ENCODE data around the gene SMARCB1.

DNA sequence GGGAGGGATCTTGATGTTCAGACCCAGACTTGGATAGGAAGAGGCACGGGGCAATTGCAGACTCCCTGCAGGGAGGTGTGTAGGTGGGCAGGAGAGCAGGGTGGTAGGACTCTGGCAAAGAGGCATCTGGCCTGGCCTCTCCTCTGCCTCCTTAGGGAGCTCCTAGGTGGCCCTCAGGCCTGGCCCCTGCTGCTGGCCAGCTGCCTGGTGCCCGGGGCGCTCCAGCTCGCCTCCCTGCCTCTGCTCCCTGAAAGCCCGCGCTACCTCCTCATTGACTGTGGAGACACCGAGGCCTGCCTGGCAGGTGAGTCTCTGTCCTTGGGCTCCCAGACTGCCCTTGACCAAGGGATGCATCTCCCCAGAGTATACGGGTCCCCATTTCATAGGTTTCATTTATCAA is 90.8 kb downstream of the SMARCB1 start:
- TF ChIP-seq, protein P1, sequence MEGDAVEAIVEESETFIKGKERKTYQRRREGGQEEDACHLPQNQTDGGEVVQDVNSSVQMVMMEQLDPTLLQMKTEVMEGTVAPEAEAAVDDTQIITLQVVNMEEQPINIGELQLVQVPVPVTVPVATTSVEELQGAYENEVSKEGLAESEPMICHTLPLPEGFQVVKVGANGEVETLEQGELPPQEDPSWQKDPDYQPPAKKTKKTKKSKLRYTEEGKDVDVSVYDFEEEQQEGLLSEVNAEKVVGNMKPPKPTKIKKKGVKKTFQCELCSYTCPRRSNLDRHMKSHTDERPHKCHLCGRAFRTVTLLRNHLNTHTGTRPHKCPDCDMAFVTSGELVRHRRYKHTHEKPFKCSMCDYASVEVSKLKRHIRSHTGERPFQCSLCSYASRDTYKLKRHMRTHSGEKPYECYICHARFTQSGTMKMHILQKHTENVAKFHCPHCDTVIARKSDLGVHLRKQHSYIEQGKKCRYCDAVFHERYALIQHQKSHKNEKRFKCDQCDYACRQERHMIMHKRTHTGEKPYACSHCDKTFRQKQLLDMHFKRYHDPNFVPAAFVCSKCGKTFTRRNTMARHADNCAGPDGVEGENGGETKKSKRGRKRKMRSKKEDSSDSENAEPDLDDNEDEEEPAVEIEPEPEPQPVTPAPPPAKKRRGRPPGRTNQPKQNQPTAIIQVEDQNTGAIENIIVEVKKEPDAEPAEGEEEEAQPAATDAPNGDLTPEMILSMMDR (conservative IDR thresholded peaks at IDR 0.05; ENCODE audit: low read depth, low read length): no peak
- TF ChIP-seq EZH2phosphoT487 (IDR thresholded peaks at IDR 0.05; ENCODE audit: borderline replicate concordance, low read length): no peak
- no peak for TF ChIP-seq EZH2 (IDR thresholded peaks at IDR 0.05; ENCODE audit: low read length, unreplicated experiment)

Data from PC-3 (cell line).